ENCODE measurements around the gene CPS1.

GRCh38 chr2:210539578-210540416, 16.6 kb upstream of the CPS1 start:
- TF ChIP-seq CTCF (IDR thresholded peaks at IDR 0.05; ENCODE audit: low read length) (no peak), EZH2 (IDR thresholded peaks at IDR 0.05; ENCODE audit: borderline replicate concordance, low read length) (no peak)

All from OCI-LY1 (cell line).